HepG2 (cell line): Measurements from ENCODE around the gene ZBTB45. TPM values are rescaled to one million over a fixed set of nuclear protein-coding genes. Genes with fewer than 3 reads are reported as not detected.

ENCODE experiments used
- AKAP8 ChIP-seq: sonication (generic); formaldehyde crosslinking; IDR thresholded peaks from 2 replicates; pipeline ENCODE4 v1.5.1; 2020; ENCODE audit warnings: mild to moderate bottlenecking, missing genetic modification reagents
- DRAP1 ChIP-seq: IDR thresholded peaks from 2 replicates; pipeline ENCODE4 v1.6.1; 2016; ENCODE audit warnings: missing genetic modification reagents, missing compliant biosample characterization
- FOXA1 ChIP-seq, 2 experiments: fragments of 450-650 bp in 1 of 2; sonication (generic) in 1 of 2; formaldehyde crosslinking in 1 of 2; IDR thresholded peaks; 2 replicates each; pipeline versions ENCODE4 v1.4.0 to v1.6.1; 2016 to 2020; ENCODE audit warnings: missing genetic modification reagents in 1 of 2
- HMGA1 ChIP-seq: sonication (generic); formaldehyde crosslinking; conservative IDR thresholded peaks from 2 replicates; pipeline ENCODE4 v1.4.0; 2020; ENCODE audit warnings: missing genetic modification reagents
- HNF1B ChIP-seq: sonication (generic); formaldehyde crosslinking; IDR thresholded peaks from 2 replicates; pipeline ENCODE4 v1.5.1; 2020; ENCODE audit warnings: mild to moderate bottlenecking, moderate library complexity, missing genetic modification reagents
- HOXA5 ChIP-seq: sonication (generic); formaldehyde crosslinking; IDR thresholded peaks from 2 replicates; pipeline ENCODE4 v1.4.0; 2020; ENCODE audit warnings: missing genetic modification reagents
- ISL2 ChIP-seq: sonication (generic); formaldehyde crosslinking; IDR thresholded peaks from 2 replicates; pipeline ENCODE4 v1.5.0; 2020; ENCODE audit warnings: missing genetic modification reagents
- KLF6 ChIP-seq: IDR thresholded peaks from 2 replicates; pipeline ENCODE4 v1.8.0; 2016; ENCODE audit warnings: missing biosample characterization, missing genetic modification reagents
- MAFG ChIP-seq: sonication (generic); formaldehyde crosslinking; IDR thresholded peaks from 2 replicates; pipeline ENCODE4 v1.5.1; 2020; ENCODE audit warnings: mild to moderate bottlenecking, missing genetic modification reagents
- MED13 ChIP-seq: sonication (generic); formaldehyde crosslinking; IDR thresholded peaks from 2 replicates; pipeline ENCODE4 v1.5.0; 2020; ENCODE audit warnings: missing genetic modification reagents
- NCOA2 ChIP-seq: sonication (generic); formaldehyde crosslinking; IDR thresholded peaks from 2 replicates; pipeline ENCODE4 v1.8.0; 2022; ENCODE audit warnings: inconsistent platforms
- SRF ChIP-seq: IDR thresholded peaks from 2 replicates; pipeline ENCODE4 v1.6.1; 2011; ENCODE audit warnings: mild to moderate bottlenecking, low read depth, low read length, moderate library complexity
- TCF7L2 ChIP-seq: IDR thresholded peaks from 2 replicates; pipeline ENCODE4 v1.6.1; 2011; ENCODE audit warnings: mild to moderate bottlenecking, low read depth, low read length, moderate library complexity
- TFDP2 ChIP-seq: sonication (generic); formaldehyde crosslinking; IDR thresholded peaks from 2 replicates; pipeline ENCODE4 v1.4.0; 2020; ENCODE audit warnings: missing genetic modification reagents
- ZBTB43 ChIP-seq: sonication (generic); formaldehyde crosslinking; conservative IDR thresholded peaks from 2 replicates; pipeline ENCODE4 v1.4.0; 2020; ENCODE audit warnings: missing genetic modification reagents
- ZNF160 ChIP-seq: sonication (generic); formaldehyde crosslinking; IDR thresholded peaks from 2 replicates; pipeline ENCODE4 v1.8.0; 2022; ENCODE audit warnings: mild to moderate bottlenecking, inconsistent platforms, missing genetic modification reagents
- ZNF331 ChIP-seq: sonication (generic); formaldehyde crosslinking; IDR thresholded peaks from 2 replicates; pipeline ENCODE4 v1.4.0; 2020; ENCODE audit warnings: missing genetic modification reagents
- ZNF333 ChIP-seq: sonication (generic); formaldehyde crosslinking; IDR thresholded peaks from 2 replicates; pipeline ENCODE4 v1.4.0; 2020; ENCODE audit warnings: mild to moderate bottlenecking, missing genetic modification reagents, borderline replicate concordance
- ZNF337 ChIP-seq: sonication (generic); formaldehyde crosslinking; IDR thresholded peaks from 2 replicates; pipeline ENCODE4 v1.5.1; 2020; ENCODE audit warnings: missing genetic modification reagents, low read depth, mild to moderate bottlenecking, borderline replicate concordance
- ZNF547 ChIP-seq: sonication (generic); formaldehyde crosslinking; IDR thresholded peaks from 2 replicates; pipeline ENCODE4 v1.5.1; 2020; ENCODE audit warnings: mild to moderate bottlenecking, missing genetic modification reagents
- ZNF557 ChIP-seq: sonication (generic); formaldehyde crosslinking; IDR thresholded peaks from 2 replicates; pipeline ENCODE4 v1.4.0; 2020; ENCODE audit warnings: missing genetic modification reagents
- ZNF576 ChIP-seq: sonication (generic); formaldehyde crosslinking; IDR thresholded peaks from 2 replicates; pipeline ENCODE4 v1.4.0; 2020; ENCODE audit warnings: mild to moderate bottlenecking, missing genetic modification reagents
- ZSCAN5A ChIP-seq: sonication (generic); formaldehyde crosslinking; IDR thresholded peaks from 2 replicates; pipeline ENCODE4 v1.8.0; 2022; ENCODE audit warnings: mild to moderate bottlenecking, missing genetic modification reagents, borderline replicate concordance
- ZSCAN9 ChIP-seq: IDR thresholded peaks from 2 replicates; pipeline ENCODE4 v1.6.1; 2016; ENCODE audit warnings: borderline replicate concordance
- polyA plus RNA-seq, 8 experiments: library from polyadenylated mRNA; depleted of rRNA in 3 of 8; stranded (reverse) in 7 of 8; unstranded in 1 of 8; fragments of >200 nt; fragmentation: Illumina TruSeq in 4 of 8; extraction: Trizol in 4 of 8; gene quantifications; 2 replicates each; pipeline versions ENCODE4 v1.2.1 to v1.2.3, GENCODE V29; 2011 to 2016; ENCODE audit warnings: low read depth in 4 of 8, missing spikeins in 1 of 8, mixed read lengths in 1 of 8; ENCODE audit not compliant: insufficient read depth in 1 of 8
- total RNA-seq, 5 experiments: library from RNA; depleted of rRNA; stranded (reverse); fragments of >200 nt; fragmentation: Illumina TruSeq; extraction: Trizol; gene quantifications; 2 replicates each; pipeline ENCODE4 v1.2.3, GENCODE V29; 2016; ENCODE audit warnings: low read depth in 1 of 5

The ZBTB45 gene
- total and polyA plus RNA-seq, 2 of the 13 experiments (the other 11 are each of a cell fraction or from before 2014, with no cell fraction given), result 3.0 to 3.7 TPM

GRCh38 chr19:58559275-58560006 is 39.8 kb upstream of the ZBTB45 start (continued):
- peak; percentile 48; the same call in 1 of the 2 replicates for TF ChIP-seq ZNF576
- TF ChIP-seq HNF1B, result no peak; the same call in 1 of the 2 replicates
- peak; percentile 73; the same call in 1 of the 2 replicates for TF ChIP-seq ZSCAN9
- TF ChIP-seq KLF6 (CRISPR knock-in tag), result no peak
- no peak for TF ChIP-seq FOXA1 (IDR thresholded peaks at IDR 0.05)
- no peak for TF ChIP-seq FOXA1 (CRISPR knock-in tag; IDR thresholded peaks at IDR 0.05)
- no peak for TF ChIP-seq ZSCAN5A
- TF ChIP-seq NCOA2 (CRISPR knock-in tag), result no peak; the same call in 1 of the 2 replicates
- TF ChIP-seq ZBTB43 (CRISPR knock-in tag), result no peak
- peak; percentile 66 for TF ChIP-seq DRAP1 (CRISPR knock-in tag)
- no peak for TF ChIP-seq ZNF333 (CRISPR knock-in tag)
- peak; percentile 26; the same call in 1 of the 2 replicates for TF ChIP-seq AKAP8 (CRISPR knock-in tag)
- TF ChIP-seq ZNF160 (CRISPR knock-in tag), result no peak
- TF ChIP-seq ZNF547 (CRISPR knock-in tag), result no peak; the same call in 1 of the 2 replicates
- TF ChIP-seq HMGA1 (CRISPR knock-in tag), result no peak
- TF ChIP-seq ZNF337, result no peak
- no peak for TF ChIP-seq TCF7L2
- no peak for TF ChIP-seq ZNF557 (CRISPR knock-in tag)
- no peak for TF ChIP-seq HOXA5
- TF ChIP-seq ISL2, result no peak
- TF ChIP-seq SRF, result no peak; the same call in 1 of the 2 replicates
- TF ChIP-seq TFDP2 (CRISPR knock-in tag), result peak; percentile 93
- TF ChIP-seq MED13, result no peak
- peak; percentile 71 for TF ChIP-seq ZNF331 (CRISPR knock-in tag)
- TF ChIP-seq MAFG (CRISPR knock-in tag), result no peak
